ENCODE data around the gene CREBBP. TPM values are rescaled to one million over a fixed set of nuclear protein-coding genes. Genes with fewer than 3 reads are reported as not detected.
A peak's percentile ranks its signal among the peaks of the same experiment; 100 is the strongest.

CREBBP gene
- total and polyA plus RNA-seq, 9 of the 15 experiments (the other 6 are each of a cell fraction or from before 2014, with no cell fraction given): 0.70 to 24.8 (median 5.6) TPM

- ATAC-seq (0 out of 3 replicates have a peak, but pooled peaks have one; percentile 38), FAIRE-seq (peak; percentile 15), DNase-seq (ENCODE audit: extremely low read depth in 1 of 4, low spot score in 3 of 4) (no peak)
- Histone ChIP-seq H3K9ac (ENCODE audit: insufficient read depth in 1 of 2, low read depth in 2 of 2, low read length in 2 of 2) (no peak overlapping the region), H4K20me1 (replicated peaks; ENCODE audit: control insufficient read depth, insufficient read depth, low read length) (peaks cover 54% of the 10 kb centered on the region), H3K9me1 (ENCODE audit: control insufficient read depth, insufficient read depth, low read length) (peaks cover 13% of the 10 kb centered on the region), H3K4me2 (ENCODE audit: insufficient read depth, low read length) (no peak overlapping the region), H3K9me3 (replicated peaks; ENCODE audit: control insufficient read depth, insufficient read depth, low read depth, low read length) (no peaks in the 10 kb centered on the region), H3K79me2 (ENCODE audit: control insufficient read depth, insufficient read depth, low read length) (peaks cover 84% of the 10 kb centered on the region), H3K4me3 (no peak overlapping the region), H3K27me3 (ENCODE audit: control insufficient read depth in 2 of 2, insufficient read depth in 2 of 2, low read length in 2 of 2) (no peaks in the 10 kb centered on the region), H3K4me1 (replicated peaks in 1 of 2; ENCODE audit: control insufficient read depth in 2 of 2, insufficient read depth in 2 of 2, low read length in 2 of 2) (peaks cover 22 to 23% of the 10 kb centered on the region in 2 experiments), H2AFZ (ENCODE audit: low read depth, low read length) (no peak overlapping the region), H3K36me3 (ENCODE audit: control insufficient read depth, insufficient read depth, low read length) (no peaks in the 10 kb centered on the region), H3K27ac (ENCODE audit: extremely low read depth, low read depth, low read length) (no peak overlapping the region)
- BruUV-seq (replicated peaks): no TSS peak
- in situ Hi-C loops (cut with MboI) (no loop called here), intact Hi-C loops (cut with micrococcal nuclease) (no loop called here)
- no peak for TF ChIP-seq CREBBP (IDR thresholded peaks at IDR 0.05; ENCODE audit: low read depth, low read length)
- no peak for TF ChIP-seq TAL1 (IDR thresholded peaks at IDR 0.05)
- TF ChIP-seq, protein P1, sequence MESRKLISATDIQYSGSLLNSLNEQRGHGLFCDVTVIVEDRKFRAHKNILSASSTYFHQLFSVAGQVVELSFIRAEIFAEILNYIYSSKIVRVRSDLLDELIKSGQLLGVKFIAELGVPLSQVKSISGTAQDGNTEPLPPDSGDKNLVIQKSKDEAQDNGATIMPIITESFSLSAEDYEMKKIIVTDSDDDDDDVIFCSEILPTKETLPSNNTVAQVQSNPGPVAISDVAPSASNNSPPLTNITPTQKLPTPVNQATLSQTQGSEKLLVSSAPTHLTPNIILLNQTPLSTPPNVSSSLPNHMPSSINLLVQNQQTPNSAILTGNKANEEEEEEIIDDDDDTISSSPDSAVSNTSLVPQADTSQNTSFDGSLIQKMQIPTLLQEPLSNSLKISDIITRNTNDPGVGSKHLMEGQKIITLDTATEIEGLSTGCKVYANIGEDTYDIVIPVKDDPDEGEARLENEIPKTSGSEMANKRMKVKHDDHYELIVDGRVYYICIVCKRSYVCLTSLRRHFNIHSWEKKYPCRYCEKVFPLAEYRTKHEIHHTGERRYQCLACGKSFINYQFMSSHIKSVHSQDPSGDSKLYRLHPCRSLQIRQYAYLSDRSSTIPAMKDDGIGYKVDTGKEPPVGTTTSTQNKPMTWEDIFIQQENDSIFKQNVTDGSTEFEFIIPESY (CRISPR knock-in tag; IDR thresholded peaks at IDR 0.05): peak; percentile 16; the same call in 1 of the 2 replicates
- WGBS (ENCODE audit: insufficient coverage, low coverage, missing lambda C conversion rate): 44% methylated on average over 11 of the region's 11 CpGs
- CTCF ChIA-PET (ENCODE audit: low intra/inter-chr PET ratio): interaction anchor here (0.6 kb wide), 3 partner anchors 58 to 472 kb away, joined by 3 to 4 read pairs (median 3); partner anchors contain the start of gene CREBBP
- POLR2A ChIA-PET: interaction anchor here (1.2 kb wide), 2 partner anchors 9 to 11 kb away, joined by 3 read pairs; no protein-coding TSS in a partner anchor
These were observed 58.0 kb downstream of the CREBBP start for GRCh38 chr16:3822366-3823045.

All from K562 (cell line).